SK-N-SH (cell line): ENCODE results near the gene TBC1D13. TPM values are rescaled to one million over a fixed set of nuclear protein-coding genes. Genes with fewer than 3 reads are reported as not detected.

ENCODE experiments used
- CTCF ChIA-PET: fragments of 300-600, 350-600 bp; formaldehyde crosslinking; extraction: SDS; loops from one replicate; lab custom pipeline; 2021; lab: Yijun Ruan, JAX
- POLR2A ChIA-PET: fragments of 350-600 bp; sonication (Branson Sonifier 250); formaldehyde crosslinking; extraction: SDS; loops from one replicate; lab custom pipeline; 2020; ENCODE audit warnings: antibody characterized with exemption, inconsistent platforms; lab: Yijun Ruan, JAX
- DNase-seq: peaks from one replicate; pipeline ENCODE4 v3.0.0; 2012
- H2AFZ ChIP-seq: fragments of 200-600 bp; sonication (generic); 2 replicates; pipeline ENCODE4 v1.8.1; 2016; ENCODE audit warnings: antibody characterized with exemption, mild to moderate bottlenecking, low read depth
- H3F3A ChIP-seq: fragments of 200-600 bp; sonication (generic); replicated peaks from 2 replicates; pipeline ENCODE3; 2016; ENCODE audit warnings: antibody characterized with exemption, mild to moderate bottlenecking; ENCODE audit not compliant: insufficient read depth
- H3K27ac ChIP-seq, 2 experiments: fragments of 200-500 bp in 1 of 2; fragments of 200-600 bp in 1 of 2; sonication (Bioruptor generic) in 1 of 2; sonication (generic), shearing (Covaris generic) in 1 of 2; 2 replicates each; pipeline versions ENCODE4 v1.5.1 to v1.6.1; 2014 to 2016; ENCODE audit warnings: low read depth in 2 of 2, inconsistent platforms in 1 of 2, low read length in 1 of 2, mild to moderate bottlenecking in 1 of 2, mixed read lengths in 1 of 2
- H3K27me3 ChIP-seq: fragments of 200-600 bp; sonication (generic), shearing (Covaris generic); 2 replicates; pipeline ENCODE4 v1.6.1; 2016; ENCODE audit warnings: mixed run types; ENCODE audit not compliant: insufficient read depth
- H3K36me3 ChIP-seq, 2 experiments: fragments of 200-500 bp in 1 of 2; fragments of 200-600 bp in 1 of 2; sonication (Bioruptor generic) in 1 of 2; sonication (generic) in 1 of 2; replicated peaks in 1 of 2; 2 replicates each; pipeline versions ENCODE3 to v1.5.1; 2014 to 2016; ENCODE audit warnings: low read length in 1 of 2, mild to moderate bottlenecking in 1 of 2; ENCODE audit not compliant: insufficient read depth in 2 of 2, control insufficient read depth in 1 of 2
- H3K4me1 ChIP-seq, 2 experiments: fragments of 200-500 bp in 1 of 2; fragments of 200-600 bp in 1 of 2; sonication (Bioruptor generic) in 1 of 2; sonication (generic), shearing (Covaris generic) in 1 of 2; 2 replicates each; pipeline versions ENCODE4 v1.5.1 to v1.6.1; 2014 to 2016; ENCODE audit warnings: low read depth in 1 of 2, low read length in 1 of 2, mixed run types in 1 of 2; ENCODE audit not compliant: insufficient read depth in 2 of 2, control insufficient read depth in 1 of 2
- H3K4me2 ChIP-seq: fragments of 200-600 bp; sonication (generic), shearing (Covaris generic); 2 replicates; pipeline ENCODE4 v1.6.1; 2017; ENCODE audit warnings: mixed run types
- H3K4me3 ChIP-seq, 2 experiments: fragments of 200-500 bp in 1 of 2; fragments of 200-600 bp in 1 of 2; sonication (Bioruptor generic) in 1 of 2; sonication (generic), shearing (Covaris generic) in 1 of 2; 2 replicates each; pipeline versions ENCODE4 v1.5.1 to v1.8.1; 2014 to 2016; ENCODE audit warnings: low read depth in 2 of 2, inconsistent platforms in 1 of 2, low read length in 1 of 2, mild to moderate bottlenecking in 1 of 2, mixed read lengths in 1 of 2, moderate library complexity in 1 of 2
- H3K79me2 ChIP-seq: fragments of 200-600 bp; sonication (generic); 2 replicates; pipeline ENCODE4 v1.8.1; 2017; ENCODE audit warnings: mild to moderate bottlenecking; ENCODE audit not compliant: insufficient read depth
- H3K9ac ChIP-seq: fragments of 200-600 bp; sonication (generic); 2 replicates; pipeline ENCODE4 v1.6.1; 2017; ENCODE audit warnings: mixed run types
- H3K9me2 ChIP-seq: fragments of 200-600 bp; sonication (generic); 2 replicates; pipeline ENCODE4 v1.6.1; 2017; ENCODE audit warnings: mixed run types
- H3K9me3 ChIP-seq: fragments of 200-600 bp; sonication (generic); 2 replicates; pipeline ENCODE4 v1.6.1; 2017; ENCODE audit warnings: mixed run types, mild to moderate bottlenecking, moderate library complexity
- H4K20me1 ChIP-seq: fragments of 200-600 bp; sonication (generic); 2 replicates; pipeline ENCODE4 v1.6.1; 2017; ENCODE audit warnings: mild to moderate bottlenecking, mixed run types; ENCODE audit not compliant: insufficient read depth
- CHD2 ChIP-seq: fragments of 150-350 bp; IDR thresholded peaks from 2 replicates; pipeline ENCODE4 v1.6.1; 2018; ENCODE audit warnings: low read length; ENCODE audit not compliant: partially characterized antibody
- EP300 ChIP-seq, 2 experiments: IDR thresholded peaks; 2 replicates each; pipeline versions ENCODE4 v1.4.0 to v1.6.1; 2012; ENCODE audit warnings: borderline replicate concordance in 1 of 2, low read depth in 1 of 2, low read length in 1 of 2
- FOXJ3 ChIP-seq: sonication (generic); formaldehyde crosslinking; IDR thresholded peaks from 2 replicates; pipeline ENCODE4 v1.5.1; 2020; ENCODE audit warnings: mild to moderate bottlenecking, missing genetic modification reagents
- FOXM1 ChIP-seq: IDR thresholded peaks from 2 replicates; pipeline ENCODE4 v1.4.0; 2012; ENCODE audit warnings: low read depth, mild to moderate bottlenecking
- GABPA ChIP-seq: IDR thresholded peaks from 2 replicates; pipeline ENCODE4 v1.4.0; 2012; ENCODE audit warnings: low read depth, mild to moderate bottlenecking
- POLR2AphosphoS5 ChIP-seq: IDR thresholded peaks from 2 replicates; pipeline ENCODE4 v1.6.1; 2012; ENCODE audit warnings: low read depth, low read length
- RAD21 ChIP-seq: IDR thresholded peaks from 2 replicates; pipeline ENCODE4 v1.6.1; 2012; ENCODE audit warnings: mild to moderate bottlenecking, low read length
- RXRA ChIP-seq: IDR thresholded peaks from 2 replicates; pipeline ENCODE4 v1.4.0; 2012; ENCODE audit warnings: low read depth, mild to moderate bottlenecking, borderline replicate concordance
- TAF1 ChIP-seq: IDR thresholded peaks from 2 replicates; pipeline ENCODE4 v1.6.1; 2012; ENCODE audit warnings: low read depth, mild to moderate bottlenecking, low read length, moderate library complexity, borderline replicate concordance
- TEAD4 ChIP-seq: IDR thresholded peaks from 2 replicates; pipeline ENCODE4 v1.4.0; 2012; ENCODE audit warnings: mild to moderate bottlenecking, borderline replicate concordance; ENCODE audit not compliant: insufficient read depth
- USF1 ChIP-seq: IDR thresholded peaks from 2 replicates; pipeline ENCODE4 v1.4.0; 2012; ENCODE audit warnings: low read depth, borderline replicate concordance
- WGBS: methylation state at CpG from one replicate; pipeline ENCODE4 v1.1.6; 2017; ENCODE audit warnings: low lambda C conversion rate; 5-methylcytosine and 5-hydroxymethylcytosine counted together
- polyA plus RNA-seq, 3 experiments: library from polyadenylated mRNA; depleted of rRNA; stranded (reverse); fragments of >200 nt; gene quantifications; 2 replicates each; pipeline ENCODE4 v1.2.3, GENCODE V29; 2012
- TF ChIP-seq, protein P1 (sequence below): IDR thresholded peaks from 2 replicates; pipeline ENCODE4 v1.4.0; 2012; ENCODE audit warnings: low read depth, borderline replicate concordance
- TF ChIP-seq, protein P2 (sequence below): fragments of 150-350 bp; IDR thresholded peaks from 2 replicates; pipeline ENCODE4 v1.6.1; 2017; ENCODE audit warnings: antibody characterized with exemption, low read length, low read depth, borderline replicate concordance
- TF ChIP-seq, protein P3 (sequence below): IDR thresholded peaks from 2 replicates; pipeline ENCODE4 v1.4.0; 2012; ENCODE audit warnings: low read depth

The TBC1D13 gene
- polyA plus RNA-seq, 1 of the 3 experiments (the other 2 are of a cell fraction) = 19.1 TPM

DNA sequence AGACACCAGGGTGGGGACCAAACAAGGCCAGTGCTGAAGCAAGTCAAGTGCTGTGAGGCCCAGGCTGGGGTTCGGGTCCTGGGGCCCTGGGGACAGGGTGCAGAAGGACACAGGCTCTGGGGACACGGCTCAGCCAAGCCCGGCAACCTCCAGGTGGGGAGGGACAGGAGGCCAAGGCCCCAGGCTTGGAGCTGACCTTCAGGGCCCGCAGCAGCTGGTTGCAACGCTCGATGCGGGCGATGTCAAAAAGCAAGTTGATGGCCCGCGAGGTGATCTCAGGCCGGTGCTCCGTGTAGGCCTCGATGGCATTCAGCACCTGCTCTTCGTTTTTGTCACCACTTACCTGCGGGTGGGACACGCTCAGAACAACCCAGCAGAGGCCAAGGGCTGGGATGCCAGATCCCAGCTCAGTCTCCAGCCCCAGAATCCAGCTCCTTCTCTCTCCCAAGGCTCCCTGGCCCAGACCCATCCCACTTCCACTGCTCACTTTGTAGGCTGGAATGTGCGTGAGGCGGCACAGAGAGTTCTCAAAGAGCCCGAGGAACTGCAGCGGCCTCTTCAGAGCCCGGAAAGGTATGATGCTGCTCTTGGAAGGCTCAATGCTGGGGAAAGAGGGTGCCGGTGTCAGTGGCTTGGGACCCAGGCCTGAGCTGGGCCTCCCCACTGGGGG, 36.0 kb upstream of the TBC1D13 start:
- H3K9me3 ChIP-seq = no peaks in the 10 kb centered on the region
- H3K27ac ChIP-seq = no peak overlapping the region
- H3K4me3 ChIP-seq = no peak overlapping the region
- no peaks in the 10 kb centered on the region for H3K27me3 ChIP-seq
- 87% methylated on average over 15 of the region's 22 CpGs for WGBS
- H3F3A ChIP-seq = no peaks in the 10 kb centered on the region
- no peaks in the 10 kb centered on the region for H3K4me1 ChIP-seq
- no peaks in the 10 kb centered on the region for H3K79me2 ChIP-seq
- H3K9ac ChIP-seq = no peak overlapping the region
- no peak overlapping the region for H3K4me2 ChIP-seq
- no peak overlapping the region for H2AFZ ChIP-seq
- CTCF ChIA-PET = no interaction called here
- POLR2A ChIA-PET = no interaction called here
- no peak for DNase-seq
- H3K36me3 ChIP-seq = peaks cover 3% of the 10 kb centered on the region in 2 experiments
- H4K20me1 ChIP-seq = no peaks in the 10 kb centered on the region
- TF ChIP-seq POLR2AphosphoS5 (no peak), FOXM1 (no peak), RXRA (no peak), TAF1 (no peak), CHD2 (no peak), TEAD4 (no peak), USF1 (no peak), GABPA (no peak), FOXJ3 (CRISPR knock-in tag) (no peak), RAD21 (no peak), EP300 (IDR thresholded peaks at IDR 0.05; ENCODE audit: borderline replicate concordance in 1 of 2, low read depth in 1 of 2, low read length in 1 of 2) (no peak)
- TF ChIP-seq, protein P1, sequence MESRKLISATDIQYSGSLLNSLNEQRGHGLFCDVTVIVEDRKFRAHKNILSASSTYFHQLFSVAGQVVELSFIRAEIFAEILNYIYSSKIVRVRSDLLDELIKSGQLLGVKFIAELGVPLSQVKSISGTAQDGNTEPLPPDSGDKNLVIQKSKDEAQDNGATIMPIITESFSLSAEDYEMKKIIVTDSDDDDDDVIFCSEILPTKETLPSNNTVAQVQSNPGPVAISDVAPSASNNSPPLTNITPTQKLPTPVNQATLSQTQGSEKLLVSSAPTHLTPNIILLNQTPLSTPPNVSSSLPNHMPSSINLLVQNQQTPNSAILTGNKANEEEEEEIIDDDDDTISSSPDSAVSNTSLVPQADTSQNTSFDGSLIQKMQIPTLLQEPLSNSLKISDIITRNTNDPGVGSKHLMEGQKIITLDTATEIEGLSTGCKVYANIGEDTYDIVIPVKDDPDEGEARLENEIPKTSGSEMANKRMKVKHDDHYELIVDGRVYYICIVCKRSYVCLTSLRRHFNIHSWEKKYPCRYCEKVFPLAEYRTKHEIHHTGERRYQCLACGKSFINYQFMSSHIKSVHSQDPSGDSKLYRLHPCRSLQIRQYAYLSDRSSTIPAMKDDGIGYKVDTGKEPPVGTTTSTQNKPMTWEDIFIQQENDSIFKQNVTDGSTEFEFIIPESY = no peak
- TF ChIP-seq, protein P2, sequence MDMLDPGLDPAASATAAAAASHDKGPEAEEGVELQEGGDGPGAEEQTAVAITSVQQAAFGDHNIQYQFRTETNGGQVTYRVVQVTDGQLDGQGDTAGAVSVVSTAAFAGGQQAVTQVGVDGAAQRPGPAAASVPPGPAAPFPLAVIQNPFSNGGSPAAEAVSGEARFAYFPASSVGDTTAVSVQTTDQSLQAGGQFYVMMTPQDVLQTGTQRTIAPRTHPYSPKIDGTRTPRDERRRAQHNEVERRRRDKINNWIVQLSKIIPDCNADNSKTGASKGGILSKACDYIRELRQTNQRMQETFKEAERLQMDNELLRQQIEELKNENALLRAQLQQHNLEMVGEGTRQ = no peak
- TF ChIP-seq, protein P3, sequence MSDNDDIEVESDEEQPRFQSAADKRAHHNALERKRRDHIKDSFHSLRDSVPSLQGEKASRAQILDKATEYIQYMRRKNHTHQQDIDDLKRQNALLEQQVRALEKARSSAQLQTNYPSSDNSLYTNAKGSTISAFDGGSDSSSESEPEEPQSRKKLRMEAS = no peak
- no peaks in the 10 kb centered on the region for H3K9me2 ChIP-seq
